Kidney (tissue), 14 donors: ENCODE measurements around the gene BCKDHA. TPM values are rescaled to one million over a fixed set of nuclear protein-coding genes. Genes with fewer than 3 reads are reported as not detected.

Source experiments
- DNase-seq, 5 donors: peaks; one replicate each; pipeline ENCODE4 v3.0.0-alpha.2; 2013 to 2020
- FAIRE-seq: peaks from 2 replicates; lab custom pipeline; 2012; peaks lifted over from hg19 to GRCh38; lab: Jason Lieb, UNC
- H3K27ac ChIP-seq, 2 donors: one replicate each; pipeline ENCODE4 v1.7.0; 2013; ENCODE audit warnings: low read depth in 2 of 2, low read length in 2 of 2, inconsistent platforms in 1 of 2
- H3K27me3 ChIP-seq: one replicate; pipeline ENCODE4 v1.7.1; 2013; ENCODE audit warnings: low read length, inconsistent platforms; ENCODE audit not compliant: control insufficient read depth, insufficient read depth
- H3K36me3 ChIP-seq, 3 donors: one replicate each; pipeline versions ENCODE4 v1.7.0 to v1.7.1; 2013; ENCODE audit warnings: low read length in 3 of 3, control low read depth in 1 of 3, inconsistent platforms in 1 of 3; ENCODE audit not compliant: insufficient read depth in 3 of 3, control insufficient read depth in 2 of 3
- H3K4me1 ChIP-seq, 3 donors: one replicate each; pipeline versions ENCODE4 v1.7.0 to v1.7.1; 2013; ENCODE audit warnings: low read length in 3 of 3, inconsistent platforms in 1 of 3, low read depth in 1 of 3; ENCODE audit not compliant: control insufficient read depth in 2 of 3, insufficient read depth in 2 of 3
- H3K4me3 ChIP-seq, 3 donors: one replicate each; pipeline versions ENCODE4 v1.7.0 to v1.8.1; 2013; ENCODE audit warnings: low read length in 3 of 3, control low read depth in 1 of 3, inconsistent platforms in 1 of 3
- H3K9ac ChIP-seq, 3 donors: one replicate each; pipeline versions ENCODE4 v1.7.0 to v1.7.1; 2013; ENCODE audit warnings: low read length in 3 of 3, control low read depth in 1 of 3, inconsistent platforms in 1 of 3
- H3K9me3 ChIP-seq, 3 donors: one replicate each; pipeline versions ENCODE4 v1.7.0 to v1.7.1; 2013; ENCODE audit warnings: low read length in 3 of 3, control low read depth in 1 of 3, inconsistent platforms in 1 of 3; ENCODE audit not compliant: control insufficient read depth in 2 of 3, insufficient read depth in 1 of 3
- intact Hi-C: fragments of 100-400 bp; cut with DNase I; formaldehyde crosslinking; loops from one replicate; pipeline ENCODE4 v1.11.1; 2022
- polyA plus RNA-seq: library from polyadenylated mRNA; stranded (reverse); fragments of 350-450 nt; fragmentation: Illumina TruSeq; extraction: RNeasy Lipid Tissue Mini Kit (QIAGEN cat#74804); gene quantifications from one replicate; pipeline ENCODE4 v1.2.3, GENCODE V29; 2014; ENCODE audit warnings: low read depth, low replicate concordance; ENCODE audit not compliant: insufficient read depth
- total RNA-seq: library from RNA; stranded (reverse); fragmentation: NEBNext Ultra II Directional; extraction: Animal tissue kit (Norgen Biotek cat#: 25700); gene quantifications from one replicate; pipeline ENCODE4 v1.2.1, GENCODE V29; 2021
- TF ChIP-seq, protein P1 (sequence below): IDR thresholded peaks from 3 replicates; pipeline ENCODE4 v1.5.1; 2012; ENCODE audit warnings: mild to moderate bottlenecking, moderate library complexity, borderline replicate concordance; ENCODE audit not compliant: insufficient read depth; ENCODE audit errors: extremely low read depth
- donor health status: control.
- donor health status: control.
- donor health status: control.
- donor health status: control.
- donor health status: control.
- donor health status: DM: yes; HTN: yes; CAD: no.
- donor health status: Normal renal cell carcinoma (clear cell type).

Gene BCKDHA
- total and polyA plus RNA-seq, 2 donors from 2014 or later: 30.9 to 72.2 TPM

DNA sequence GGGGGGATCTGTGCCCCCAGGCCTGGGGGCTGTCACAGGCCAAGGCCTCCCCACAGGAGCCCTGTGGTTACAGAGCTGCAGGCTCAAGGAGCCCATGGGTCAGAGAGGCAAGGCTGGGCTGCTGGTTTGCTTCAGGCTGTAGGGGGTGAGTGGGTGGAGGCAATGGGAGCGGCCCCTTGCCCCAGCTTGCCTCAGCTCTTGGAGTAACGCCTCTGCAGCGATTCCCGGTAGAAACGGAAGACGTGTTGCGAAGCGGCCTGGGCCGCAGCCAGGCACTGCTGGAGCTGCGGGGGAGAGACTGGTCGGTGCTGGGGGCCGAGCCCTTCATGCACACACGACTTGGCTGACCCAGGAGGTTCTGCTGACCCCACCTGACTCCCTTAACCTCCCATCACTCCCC, 11.2 kb upstream of the BCKDHA start:
- Histone ChIP-seq H3K27ac (no peak overlapping the region), H3K9ac (no peak overlapping the region), H3K36me3 (peaks cover under 1 to 10% (median 5%) of the 10 kb centered on the region in 3 donors), H3K9me3 (no peaks in the 10 kb centered on the region), H3K4me3 (no peak overlapping the region), H3K4me1 (no peaks in the 10 kb centered on the region), H3K27me3 (no peaks in the 10 kb centered on the region)
- no peak for DNase-seq
- no peak for FAIRE-seq
- intact Hi-C loops: no loop called here
- TF ChIP-seq, protein P1, sequence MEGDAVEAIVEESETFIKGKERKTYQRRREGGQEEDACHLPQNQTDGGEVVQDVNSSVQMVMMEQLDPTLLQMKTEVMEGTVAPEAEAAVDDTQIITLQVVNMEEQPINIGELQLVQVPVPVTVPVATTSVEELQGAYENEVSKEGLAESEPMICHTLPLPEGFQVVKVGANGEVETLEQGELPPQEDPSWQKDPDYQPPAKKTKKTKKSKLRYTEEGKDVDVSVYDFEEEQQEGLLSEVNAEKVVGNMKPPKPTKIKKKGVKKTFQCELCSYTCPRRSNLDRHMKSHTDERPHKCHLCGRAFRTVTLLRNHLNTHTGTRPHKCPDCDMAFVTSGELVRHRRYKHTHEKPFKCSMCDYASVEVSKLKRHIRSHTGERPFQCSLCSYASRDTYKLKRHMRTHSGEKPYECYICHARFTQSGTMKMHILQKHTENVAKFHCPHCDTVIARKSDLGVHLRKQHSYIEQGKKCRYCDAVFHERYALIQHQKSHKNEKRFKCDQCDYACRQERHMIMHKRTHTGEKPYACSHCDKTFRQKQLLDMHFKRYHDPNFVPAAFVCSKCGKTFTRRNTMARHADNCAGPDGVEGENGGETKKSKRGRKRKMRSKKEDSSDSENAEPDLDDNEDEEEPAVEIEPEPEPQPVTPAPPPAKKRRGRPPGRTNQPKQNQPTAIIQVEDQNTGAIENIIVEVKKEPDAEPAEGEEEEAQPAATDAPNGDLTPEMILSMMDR: no peak

DNA sequence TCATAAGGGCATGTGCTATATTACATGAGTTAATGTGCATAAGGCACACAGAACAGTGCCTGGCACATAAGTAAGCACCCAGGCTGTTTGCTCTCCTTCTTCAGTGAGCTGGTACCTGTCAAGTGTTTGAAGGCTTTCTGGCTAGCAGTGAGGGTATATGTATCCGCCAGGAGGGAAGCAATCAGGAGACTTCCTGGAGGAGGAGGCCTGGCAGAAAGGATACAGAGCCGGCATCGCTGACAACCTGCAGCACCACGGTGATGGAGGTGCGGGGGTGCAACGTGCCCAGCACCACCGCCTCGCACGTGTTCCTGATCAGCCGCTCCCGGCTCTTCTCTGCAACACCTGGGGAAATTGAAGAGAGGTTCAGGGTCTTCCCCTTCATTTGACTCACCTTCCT, 6.0 kb upstream of the BCKDHA start:
- intact Hi-C loops: no loop called here
- DNase-seq: no peak
- peaks cover 0 to 3% (median 0%) of the 10 kb centered on the region in 3 donors for H3K4me1 ChIP-seq
- TF ChIP-seq, protein P1: no peak
- no peak overlapping the region for H3K4me3 ChIP-seq
- FAIRE-seq: no peak
- peaks cover 2 to 14% (median 8%) of the 10 kb centered on the region in 3 donors for H3K36me3 ChIP-seq
- H3K9me3 ChIP-seq: no peaks in the 10 kb centered on the region
- no peak overlapping the region for H3K9ac ChIP-seq
- H3K27ac ChIP-seq: no peak overlapping the region
- no peaks in the 10 kb centered on the region for H3K27me3 ChIP-seq

DNA sequence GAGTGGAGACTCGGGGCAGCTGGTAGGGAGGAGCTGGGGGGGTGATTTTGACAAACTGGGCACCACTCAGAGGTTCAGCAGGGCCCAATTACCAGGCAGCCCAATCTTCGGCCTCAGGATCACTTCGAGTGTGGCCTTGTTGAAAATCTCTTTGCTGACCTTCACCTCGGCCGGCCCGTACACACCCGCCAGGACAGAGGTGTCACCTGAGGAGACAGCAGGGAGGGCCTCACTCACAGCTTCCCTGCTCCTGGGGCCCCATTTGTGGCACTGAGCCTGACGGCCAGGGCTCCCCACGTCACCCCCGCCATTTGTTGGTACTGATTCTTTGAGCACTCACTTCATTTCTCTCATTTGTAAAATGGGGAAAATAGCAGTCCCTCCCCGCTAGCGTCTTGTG, 4.8 kb upstream of the BCKDHA start:
- TF ChIP-seq, protein P1: no peak
- DNase-seq (no peak), FAIRE-seq (no peak)
- H3K27me3 ChIP-seq: no peaks in the 10 kb centered on the region
- H3K4me3 ChIP-seq: no peak overlapping the region
- intact Hi-C loops: no loop called here
- no peaks in the 10 kb centered on the region for H3K9me3 ChIP-seq
- peaks cover 2 to 14% (median 6%) of the 10 kb centered on the region in 3 donors for H3K36me3 ChIP-seq
- no peak overlapping the region for H3K27ac ChIP-seq
- peaks cover 0 to 7% (median 0%) of the 10 kb centered on the region in 3 donors for H3K4me1 ChIP-seq
- H3K9ac ChIP-seq: no peak overlapping the region

DNA sequence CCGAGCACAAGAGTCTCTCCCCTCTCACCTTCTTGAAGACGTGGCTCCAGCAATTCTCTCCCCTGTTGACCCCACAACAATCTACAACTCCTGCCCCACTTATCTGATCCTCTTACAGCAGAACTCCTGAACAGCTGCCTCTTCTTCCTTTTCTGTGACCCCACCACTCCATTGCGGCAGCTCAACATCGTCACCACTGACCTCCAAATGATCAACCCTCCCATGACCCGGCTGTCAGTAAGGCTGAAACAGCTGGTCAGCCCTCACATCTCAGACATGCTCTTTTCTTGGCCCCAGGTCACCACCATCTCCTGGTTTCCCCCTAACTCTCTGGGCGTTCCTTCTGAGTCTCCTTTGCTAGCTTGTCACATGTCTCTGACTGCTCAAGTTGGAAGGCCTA, 2.3 kb upstream of the BCKDHA start:
- FAIRE-seq (no peak), DNase-seq (no peak)
- intact Hi-C loops: no loop called here
- Histone ChIP-seq H3K4me3 (no peak overlapping the region), H3K9ac (no peak overlapping the region), H3K27ac (no peak overlapping the region), H3K4me1 (peaks cover 0 to 16% (median 7%) of the 10 kb centered on the region in 3 donors), H3K36me3 (peaks cover 2 to 11% (median 6%) of the 10 kb centered on the region in 3 donors), H3K27me3 (no peaks in the 10 kb centered on the region), H3K9me3 (no peaks in the 10 kb centered on the region)
- TF ChIP-seq, protein P1: no peak
